Bronchial epithelial cell (primary cell): ENCODE data around the gene LSM4. TPM values are rescaled to one million over a fixed set of nuclear protein-coding genes. Genes with fewer than 3 reads are reported as not detected.

Experiments
- DNase-seq: peaks from one replicate; pipeline ENCODE4 v3.0.0-alpha.2; 2010; ENCODE audit warnings: low read depth
- FAIRE-seq: peaks from 2 replicates; lab custom pipeline; 2011; peaks lifted over from hg19 to GRCh38; lab: Jason Lieb, UNC
- H3K27me3 ChIP-seq: 2 replicates; pipeline ENCODE4 v1.5.1; 2011; ENCODE audit warnings: low read length; ENCODE audit not compliant: control insufficient read depth, insufficient read depth
- H3K36me3 ChIP-seq: 2 replicates; pipeline ENCODE4 v1.5.1; 2011; ENCODE audit warnings: low read length; ENCODE audit not compliant: control insufficient read depth, insufficient read depth
- H3K4me3 ChIP-seq: 2 replicates; pipeline ENCODE4 v1.5.1; 2011; ENCODE audit warnings: mild to moderate bottlenecking, low read depth, low read length, control low read depth
- total RNA-seq: library from RNA; depleted of rRNA; stranded (reverse); fragments of >200 nt; gene quantifications from 2 replicates; pipeline ENCODE4 v1.2.1, GENCODE V29; 2014
- TF ChIP-seq, protein P1 (sequence below): IDR thresholded peaks from 2 replicates; pipeline ENCODE4 v1.5.1; 2011; ENCODE audit warnings: mild to moderate bottlenecking, moderate library complexity, low read length, control low read depth, inconsistent platforms; ENCODE audit not compliant: insufficient read depth, severe bottlenecking

The LSM4 gene
- total RNA-seq, 1 donor from 2014 or later = 208 TPM

GRCh38 chr19:18307271-18307681 is 15.6 kb downstream of the LSM4 start:
- no peak for DNase-seq
- no peak for FAIRE-seq
- TF ChIP-seq, protein P1, sequence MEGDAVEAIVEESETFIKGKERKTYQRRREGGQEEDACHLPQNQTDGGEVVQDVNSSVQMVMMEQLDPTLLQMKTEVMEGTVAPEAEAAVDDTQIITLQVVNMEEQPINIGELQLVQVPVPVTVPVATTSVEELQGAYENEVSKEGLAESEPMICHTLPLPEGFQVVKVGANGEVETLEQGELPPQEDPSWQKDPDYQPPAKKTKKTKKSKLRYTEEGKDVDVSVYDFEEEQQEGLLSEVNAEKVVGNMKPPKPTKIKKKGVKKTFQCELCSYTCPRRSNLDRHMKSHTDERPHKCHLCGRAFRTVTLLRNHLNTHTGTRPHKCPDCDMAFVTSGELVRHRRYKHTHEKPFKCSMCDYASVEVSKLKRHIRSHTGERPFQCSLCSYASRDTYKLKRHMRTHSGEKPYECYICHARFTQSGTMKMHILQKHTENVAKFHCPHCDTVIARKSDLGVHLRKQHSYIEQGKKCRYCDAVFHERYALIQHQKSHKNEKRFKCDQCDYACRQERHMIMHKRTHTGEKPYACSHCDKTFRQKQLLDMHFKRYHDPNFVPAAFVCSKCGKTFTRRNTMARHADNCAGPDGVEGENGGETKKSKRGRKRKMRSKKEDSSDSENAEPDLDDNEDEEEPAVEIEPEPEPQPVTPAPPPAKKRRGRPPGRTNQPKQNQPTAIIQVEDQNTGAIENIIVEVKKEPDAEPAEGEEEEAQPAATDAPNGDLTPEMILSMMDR = no peak
- Histone ChIP-seq H3K36me3 (peaks cover 19% of the 10 kb centered on the region), H3K4me3 (no peak overlapping the region), H3K27me3 (no peaks in the 10 kb centered on the region)

- Histone ChIP-seq H3K27me3 (no peaks in the 10 kb centered on the region), H3K36me3 (peaks cover 16% of the 10 kb centered on the region), H3K4me3 (no peak overlapping the region)
- TF ChIP-seq, protein P1 = no peak
- no peak for DNase-seq
- FAIRE-seq = no peak
These were observed 16.0 kb downstream of the LSM4 start for GRCh38 chr19:18306888-18307260.

DNA sequence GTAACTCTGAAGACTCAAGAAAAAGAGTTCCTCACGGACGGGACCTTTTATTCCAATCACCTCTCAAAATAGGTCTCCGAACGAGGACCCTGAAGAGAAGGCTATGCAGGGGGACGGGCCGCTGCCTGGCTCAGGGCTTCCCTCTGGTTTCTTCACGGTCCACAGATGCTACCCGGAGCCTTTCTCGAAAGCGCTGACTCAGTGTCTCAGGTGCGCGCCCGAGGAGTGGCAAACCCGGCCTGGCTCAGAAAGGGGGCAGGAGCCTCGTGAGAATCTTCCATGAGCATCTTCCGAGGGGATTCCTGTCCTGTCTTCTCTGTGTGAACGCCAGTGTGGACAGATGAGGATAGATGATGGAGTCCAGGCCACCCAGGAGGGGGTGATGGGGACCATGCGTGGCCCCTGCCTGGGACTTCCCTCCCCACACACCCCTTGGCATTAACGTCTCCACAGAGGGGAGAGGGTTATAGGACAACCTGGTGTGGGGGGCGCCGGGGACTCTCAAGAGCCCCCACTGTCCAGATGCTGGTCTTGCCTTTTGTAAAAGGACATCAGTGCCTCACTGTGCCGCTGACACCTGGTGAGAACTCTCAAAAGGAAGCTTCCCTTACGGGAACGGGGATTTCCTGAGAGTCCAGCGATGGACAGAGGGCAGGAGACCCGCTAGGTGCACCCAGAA is 16.5 kb downstream of the LSM4 start:
- H3K4me3 ChIP-seq = no peak overlapping the region
- peaks cover 13% of the 10 kb centered on the region for H3K36me3 ChIP-seq
- no peak for DNase-seq
- H3K27me3 ChIP-seq = no peaks in the 10 kb centered on the region
- TF ChIP-seq, protein P1 = no peak
- no peak for FAIRE-seq

DNA sequence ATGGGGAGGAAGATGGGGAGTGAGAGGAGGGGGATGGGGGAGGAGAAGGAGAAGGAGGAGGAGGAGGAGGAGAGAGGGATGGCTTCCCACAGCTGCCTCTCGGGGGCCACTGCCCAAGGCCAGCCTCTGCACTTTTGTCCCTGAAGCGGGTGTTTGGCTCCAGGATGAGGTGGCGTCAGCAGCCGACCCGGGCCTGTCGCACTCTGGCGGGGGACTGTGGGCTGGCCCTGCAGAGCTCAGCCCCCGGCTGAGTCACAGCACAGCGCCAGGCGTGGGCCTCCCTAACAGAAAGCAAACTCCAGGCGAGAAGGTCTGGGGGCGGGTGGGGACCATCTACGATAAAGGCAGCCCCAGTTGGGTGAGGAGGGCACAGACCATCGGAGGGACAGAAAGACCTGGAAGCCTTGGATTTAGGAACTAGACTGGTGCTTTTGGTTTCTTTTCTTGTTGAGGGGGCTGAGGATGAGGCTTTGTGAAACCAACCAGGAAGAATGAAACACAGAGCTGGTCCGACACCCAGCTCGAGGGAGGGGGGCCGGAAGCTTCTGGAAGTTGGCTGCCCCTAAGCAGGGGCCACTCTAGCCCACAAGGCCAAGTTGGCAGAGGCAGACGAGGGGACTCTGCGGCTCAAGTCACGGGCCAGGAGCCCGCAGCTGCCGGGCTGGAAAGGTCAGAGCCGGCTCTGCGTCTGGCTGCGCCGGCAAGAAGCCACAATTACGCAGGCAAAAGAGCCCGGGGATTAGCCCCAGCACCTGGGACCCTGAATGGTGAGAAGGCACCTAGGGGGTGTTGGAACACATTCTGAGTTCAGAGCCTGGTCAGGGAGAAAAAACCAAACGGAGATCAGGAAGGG is 18.2 kb downstream of the LSM4 start:
- TF ChIP-seq, protein P1 = no peak
- Histone ChIP-seq H3K4me3 (peak overlapping the region; percentile 19), H3K36me3 (peaks cover 10% of the 10 kb centered on the region), H3K27me3 (no peaks in the 10 kb centered on the region)
- DNase-seq (peak; percentile 46), FAIRE-seq (no peak)

DNA sequence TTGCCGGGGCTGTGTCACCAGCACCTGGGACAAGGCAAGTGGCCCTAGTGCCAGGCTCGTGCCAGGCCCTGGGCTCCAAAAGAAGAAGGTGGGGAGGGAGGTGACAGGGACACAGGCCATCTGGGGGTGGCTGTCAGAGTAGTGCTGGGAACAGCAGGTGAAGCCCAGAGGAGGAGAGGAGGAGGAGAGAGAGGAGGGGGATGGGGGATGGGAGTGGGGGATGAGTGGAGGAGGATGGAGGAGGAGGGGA is 18.7 kb downstream of the LSM4 start:
- TF ChIP-seq, protein P1 = no peak

More for the DNA sequence above, 18.7 kb downstream of the LSM4 start:
- Histone ChIP-seq H3K27me3 (no peaks in the 10 kb centered on the region), H3K4me3 (peak overlapping the region; percentile 19), H3K36me3 (peaks cover 10% of the 10 kb centered on the region)
- DNase-seq = no peak
- no peak for FAIRE-seq
